Neural cell (in vitro differentiated cells): ENCODE data around the gene DOCK7.

Experiments used
- CTCF ChIP-seq: fragments of 450-650 bp; IDR thresholded peaks from 2 replicates; pipeline ENCODE4 v1.5.1; 2014; ENCODE audit warnings: antibody characterized with exemption, mild to moderate bottlenecking, moderate library complexity; ENCODE audit not compliant: poor library complexity, severe bottlenecking
- EZH2 ChIP-seq: fragments of 200-600, 300-800 bp; shearing (Covaris generic), sonication (generic); IDR thresholded peaks from 2 replicates; pipeline ENCODE4 v1.6.1; 2014; ENCODE audit warnings: antibody characterized with exemption, low read length, borderline replicate concordance, mild to moderate bottlenecking; ENCODE audit not compliant: insufficient read depth, poor library complexity, severe bottlenecking
- POLR2AphosphoS5 ChIP-seq: IDR thresholded peaks from 2 replicates; pipeline ENCODE4 v1.6.1; 2012
- RAD21 ChIP-seq: fragments of 450-650 bp; conservative IDR thresholded peaks from 2 replicates; pipeline ENCODE4 v1.6.1; 2014; ENCODE audit warnings: antibody characterized with exemption, mild to moderate bottlenecking, moderate library complexity
- REST ChIP-seq: IDR thresholded peaks from 2 replicates; pipeline ENCODE4 v1.6.1; 2012; ENCODE audit warnings: borderline replicate concordance
- TAF1 ChIP-seq: IDR thresholded peaks from 2 replicates; pipeline ENCODE4 v1.6.1; 2012; ENCODE audit warnings: low read depth

GRCh38 chr1:62599044-62599443 is 89.1 kb downstream of the DOCK7 start:
- TF ChIP-seq CTCF = no peak
- no peak for TF ChIP-seq RAD21
- TF ChIP-seq EZH2 = no peak
- no peak for TF ChIP-seq POLR2AphosphoS5
- TF ChIP-seq REST = no peak
- TF ChIP-seq TAF1 = no peak
